ENCODE results near the gene SYTL5.

Gene SYTL5

GRCh38 chrX:38116706-38117105, 110.4 kb downstream of the SYTL5 start:
- TF ChIP-seq GATA3 (IDR thresholded peaks at IDR 0.05; ENCODE audit: low read depth, low read length) (no peak), GATA2 (IDR thresholded peaks at IDR 0.05; ENCODE audit: low read depth, low read length) (no peak)

DNA sequence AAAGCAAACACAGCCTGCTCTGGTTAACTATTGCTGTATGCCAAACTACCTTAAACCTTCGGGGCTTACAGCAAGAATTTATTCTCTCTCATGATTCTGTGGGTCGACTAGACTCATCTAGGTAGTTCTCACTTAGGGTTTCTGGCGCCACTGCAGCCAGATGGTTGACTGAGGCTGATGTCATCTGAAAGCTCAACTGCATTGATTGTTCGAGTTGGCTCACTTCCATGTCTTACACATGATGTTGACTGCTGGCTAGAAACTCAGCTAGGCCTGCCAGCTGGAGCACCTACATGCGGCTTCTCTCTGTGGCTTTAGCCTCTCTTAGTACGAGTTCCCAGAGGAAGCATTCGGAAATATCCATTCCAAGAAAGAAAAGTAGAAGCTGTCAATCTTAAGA, 111.1 kb downstream of the SYTL5 start:
- TF ChIP-seq GATA2 (IDR thresholded peaks at IDR 0.05; ENCODE audit: low read depth, low read length) = no peak
- no peak for TF ChIP-seq GATA3 (IDR thresholded peaks at IDR 0.05; ENCODE audit: low read depth, low read length)

- no peak for TF ChIP-seq GATA3 (IDR thresholded peaks at IDR 0.05; ENCODE audit: low read depth, low read length)
- TF ChIP-seq GATA2 (IDR thresholded peaks at IDR 0.05; ENCODE audit: low read depth, low read length) = no peak
These were observed 117.6 kb downstream of the SYTL5 start for GRCh38 chrX:38124000-38124399.

DNA sequence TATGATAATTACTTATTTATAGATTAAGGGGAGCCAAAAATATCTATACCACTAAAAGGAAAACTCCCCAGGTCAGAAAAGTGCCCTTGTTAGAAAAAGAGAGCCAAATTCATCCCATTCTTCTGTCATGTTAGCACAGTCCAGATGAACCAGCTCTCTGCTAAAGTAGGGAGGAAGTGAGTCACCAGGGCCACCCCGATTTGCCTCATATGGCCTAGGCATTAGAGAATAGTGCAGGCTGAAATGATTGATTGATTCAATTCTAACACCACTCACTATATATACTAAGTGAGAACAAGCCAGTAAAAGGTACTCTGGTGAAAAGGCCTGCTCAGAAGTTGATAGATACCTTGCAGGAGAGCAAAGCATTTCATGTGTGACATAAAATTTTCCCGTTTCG, 119.8 kb downstream of the SYTL5 start:
- no peak for TF ChIP-seq GATA2 (IDR thresholded peaks at IDR 0.05; ENCODE audit: low read depth, low read length)

GRCh38 chrX:38127961-38128360, 121.6 kb downstream of the SYTL5 start:
- TF ChIP-seq GATA3 (IDR thresholded peaks at IDR 0.05; ENCODE audit: low read depth, low read length) (no peak), GATA2 (IDR thresholded peaks at IDR 0.05; ENCODE audit: low read depth, low read length) (no peak)

- TF ChIP-seq GATA2 (IDR thresholded peaks at IDR 0.05; ENCODE audit: low read depth, low read length) = no peak
These were observed 123.0 kb downstream of the SYTL5 start for GRCh38 chrX:38129366-38129765.

DNA sequence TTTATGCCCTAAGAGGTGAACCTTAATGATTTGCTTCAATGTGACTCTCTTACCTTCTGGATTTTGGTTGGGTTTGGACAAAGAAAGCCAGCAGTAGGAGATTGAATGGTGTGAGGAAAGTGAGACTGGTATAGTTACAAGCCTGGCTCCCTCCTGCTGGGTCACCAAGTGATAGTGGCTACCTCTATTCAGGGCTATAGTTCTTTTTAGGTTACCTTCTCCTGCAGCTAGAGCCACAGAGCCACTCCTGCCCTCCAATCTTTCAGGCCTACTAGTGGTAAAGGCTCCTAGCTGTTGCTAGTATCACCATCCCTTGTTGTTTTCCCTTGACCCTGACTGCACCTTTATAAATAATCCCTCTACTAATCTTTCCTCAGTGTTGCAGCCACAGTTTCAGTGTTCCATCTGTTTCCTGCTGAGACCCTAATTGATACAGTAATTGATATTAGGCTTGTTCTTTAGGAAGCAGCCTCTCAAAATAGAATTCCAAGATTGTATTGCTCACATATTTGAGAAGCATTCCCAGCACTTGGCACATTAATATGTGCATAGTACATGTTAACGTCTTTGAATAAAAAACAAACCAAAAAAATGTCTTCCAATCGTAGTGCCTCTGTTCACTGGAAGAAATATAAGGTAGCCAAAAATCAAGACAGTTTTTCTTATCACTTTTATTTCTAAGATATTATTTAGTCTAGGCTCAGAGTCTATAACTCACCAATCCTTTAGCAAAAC, 132.0 kb downstream of the SYTL5 start:
- TF ChIP-seq GATA2 (IDR thresholded peaks at IDR 0.05; ENCODE audit: low read depth, low read length) (no peak), GATA3 (IDR thresholded peaks at IDR 0.05; ENCODE audit: low read depth, low read length) (no peak)

- TF ChIP-seq GATA3 (IDR thresholded peaks at IDR 0.05; ENCODE audit: low read depth, low read length) (no peak), GATA2 (IDR thresholded peaks at IDR 0.05; ENCODE audit: low read depth, low read length) (no peak)
These were observed 132.5 kb downstream of the SYTL5 start for GRCh38 chrX:38138900-38139299.

GRCh38 chrX:38142610-38143009, 136.3 kb downstream of the SYTL5 start:
- no peak for TF ChIP-seq GATA3 (IDR thresholded peaks at IDR 0.05; ENCODE audit: low read depth, low read length)

GRCh38 chrX:38149016-38149415, 142.7 kb downstream of the SYTL5 start:
- no peak for TF ChIP-seq GATA3 (IDR thresholded peaks at IDR 0.05; ENCODE audit: low read depth, low read length)
- no peak for TF ChIP-seq GATA2 (IDR thresholded peaks at IDR 0.05; ENCODE audit: low read depth, low read length)

DNA sequence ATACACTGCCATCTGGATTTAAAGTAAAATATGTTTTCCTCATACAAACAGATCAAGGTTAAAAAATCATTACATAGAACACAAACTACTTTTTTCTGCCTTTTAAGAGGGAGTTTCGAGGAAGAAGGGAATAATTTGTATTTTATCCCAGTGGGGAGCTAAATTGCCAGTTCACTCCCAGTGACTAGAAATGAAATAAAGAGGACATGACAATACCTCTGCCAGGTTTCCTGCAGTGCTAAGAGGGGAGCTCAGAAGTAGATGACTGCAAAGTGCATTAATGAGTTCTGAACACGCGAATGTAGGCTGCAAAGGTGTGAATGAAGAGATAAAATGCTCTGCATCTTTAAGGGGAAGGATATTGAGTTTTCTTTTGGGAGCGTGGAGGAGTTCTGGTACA, 144.6 kb downstream of the SYTL5 start:
- TF ChIP-seq GATA3 (IDR thresholded peaks at IDR 0.05; ENCODE audit: low read depth, low read length) (no peak), GATA2 (IDR thresholded peaks at IDR 0.05; ENCODE audit: low read depth, low read length) (no peak)

DNA sequence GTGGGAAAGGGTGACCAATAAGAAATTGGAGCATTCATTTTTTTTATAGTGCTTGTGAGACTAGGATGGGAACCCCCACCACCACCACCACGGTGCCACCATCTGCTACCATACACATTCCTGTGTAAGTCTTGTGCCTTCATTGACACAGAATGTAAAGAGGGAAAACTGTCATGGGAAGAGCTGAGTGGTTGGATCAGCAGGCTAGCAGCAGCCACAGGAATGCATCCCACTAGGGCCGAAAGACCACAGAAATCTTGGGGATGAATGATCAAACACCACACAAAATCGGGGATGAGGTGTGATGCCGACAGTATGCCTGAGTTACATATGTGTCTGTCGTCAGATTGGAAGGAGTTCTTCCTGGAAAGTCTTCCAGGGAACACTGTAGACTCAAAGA, 145.1 kb downstream of the SYTL5 start:
- TF ChIP-seq GATA2 (IDR thresholded peaks at IDR 0.05; ENCODE audit: low read depth, low read length) (no peak), GATA3 (IDR thresholded peaks at IDR 0.05; ENCODE audit: low read depth, low read length) (no peak)

DNA sequence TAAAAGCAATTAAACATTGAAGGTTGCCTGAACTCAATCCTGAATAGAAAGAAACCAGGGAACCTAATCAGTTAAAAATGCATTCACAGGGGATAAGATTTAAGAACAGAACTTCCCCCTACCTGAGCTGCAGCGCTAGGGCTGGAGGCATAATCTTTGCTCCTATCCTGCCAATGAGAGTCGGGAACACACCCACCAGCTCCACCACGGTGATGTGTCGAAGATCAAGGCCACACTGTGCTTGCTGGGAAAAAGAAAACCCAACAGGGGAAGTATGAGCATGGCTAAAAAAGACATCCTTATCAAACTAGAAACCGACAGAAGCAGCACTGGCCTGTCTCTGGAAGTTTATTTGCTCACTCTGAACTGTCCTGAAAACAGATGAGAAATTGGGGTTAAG, 148.0 kb downstream of the SYTL5 start:
- TF ChIP-seq GATA2 (IDR thresholded peaks at IDR 0.05; ENCODE audit: low read depth, low read length) (no peak), GATA3 (IDR thresholded peaks at IDR 0.05; ENCODE audit: low read depth, low read length) (no peak)

- TF ChIP-seq GATA3 (IDR thresholded peaks at IDR 0.05; ENCODE audit: low read depth, low read length) (no peak), GATA2 (IDR thresholded peaks at IDR 0.05; ENCODE audit: low read depth, low read length) (no peak)
These were observed 148.5 kb downstream of the SYTL5 start for GRCh38 chrX:38154818-38155217.

- no peak for TF ChIP-seq GATA2 (IDR thresholded peaks at IDR 0.05; ENCODE audit: low read depth, low read length)
- TF ChIP-seq GATA3 (IDR thresholded peaks at IDR 0.05; ENCODE audit: low read depth, low read length) = no peak
These were observed 150.5 kb downstream of the SYTL5 start for GRCh38 chrX:38156838-38157237.

GRCh38 chrX:38163193-38163592, 156.8 kb downstream of the SYTL5 start:
- TF ChIP-seq GATA2 (IDR thresholded peaks at IDR 0.05; ENCODE audit: low read depth, low read length) (no peak), GATA3 (IDR thresholded peaks at IDR 0.05; ENCODE audit: low read depth, low read length) (no peak)

Measured in SH-SY5Y (cell line).